Tibial nerve (tissue), 4 donors: ENCODE data around the gene FRAS1. TPM values are rescaled to one million over a fixed set of nuclear protein-coding genes. Genes with fewer than 3 reads are reported as not detected.

Experiments
- DNase-seq, 2 donors: peaks; one replicate each; pipeline ENCODE4 v3.0.0-alpha.2; 2019; ENCODE audit warnings: low spot score in 2 of 2
- H3K27ac ChIP-seq, 4 donors: fragments of 200-600 bp; sonication (generic) in 3 of 4; one replicate each; pipeline ENCODE4 v1.5.1; 2017 to 2019; ENCODE audit warnings: mild to moderate bottlenecking in 1 of 4
- H3K27me3 ChIP-seq, 2 donors: fragments of 200-600 bp; sonication (generic) in 1 of 2; one replicate each; pipeline versions ENCODE4 v1.5.1 to v1.6.0; 2017 to 2019
- H3K36me3 ChIP-seq, 3 donors: fragments of 200-600 bp; sonication (generic); one replicate each; pipeline ENCODE4 v1.5.1; 2018 to 2019
- H3K4me1 ChIP-seq, 4 donors: fragments of 200-600 bp; sonication (generic) in 3 of 4; one replicate each; pipeline ENCODE4 v1.5.1; 2017 to 2019
- H3K4me3 ChIP-seq, 4 donors: fragments of 200-600 bp; sonication (generic) in 3 of 4; one replicate each; pipeline ENCODE4 v1.5.1; 2017 to 2019; ENCODE audit warnings: mild to moderate bottlenecking in 1 of 4, moderate library complexity in 1 of 4
- H3K9me3 ChIP-seq, 4 donors: fragments of 200-600 bp; sonication (generic) in 3 of 4; one replicate each; pipeline ENCODE4 v1.5.1; 2017 to 2019
- CTCF ChIP-seq, 5 experiments: fragments of 200-600 bp in 3 of 5; fragments of 450-650 bp in 2 of 5; sonication (generic) in 3 of 5; IDR thresholded peaks; one replicate each; pipeline ENCODE4 v1.5.1; 2016 to 2019; ENCODE audit warnings: antibody characterized with exemption in 5 of 5, mild to moderate bottlenecking in 3 of 5, moderate library complexity in 2 of 5
- EP300 ChIP-seq, 2 donors: sonication (generic); formaldehyde crosslinking; IDR thresholded peaks; one replicate each; pipeline ENCODE4 v1.6.1; 2017; ENCODE audit warnings: antibody characterized with exemption in 2 of 2, mild to moderate bottlenecking in 1 of 2
- POLR2A ChIP-seq, 2 donors: fragments of 450-650 bp; IDR thresholded peaks; one replicate each; pipeline ENCODE4 v1.6.1; 2017; ENCODE audit warnings: antibody characterized with exemption in 2 of 2, mild to moderate bottlenecking in 2 of 2, moderate library complexity in 2 of 2
- WGBS, 2 donors: methylation state at CpG; one replicate each; pipeline ENCODE4 v1.1.5; 2018; 5-methylcytosine and 5-hydroxymethylcytosine counted together
- total RNA-seq, 4 donors: library from RNA; depleted of rRNA; stranded (reverse); fragments of >200 nt; gene quantifications; one replicate each; pipeline ENCODE4 v1.1.0, GENCODE V29; 2016

The FRAS1 gene
- total RNA-seq, 4 donors from 2014 or later = 3.9 to 6.6 (median 5.1) TPM

GRCh38 chr4:78129383-78130108 is 72.4 kb downstream of the FRAS1 start:
- Histone ChIP-seq H3K36me3 (no peaks in the 10 kb centered on the region), H3K4me1 (peaks cover 0 to 5% (median 0%) of the 10 kb centered on the region in 4 donors), H3K27ac (no peak overlapping the region), H3K27me3 (no peaks in the 10 kb centered on the region), H3K9me3 (no peaks in the 10 kb centered on the region), H3K4me3 (no peak overlapping the region)
- TF ChIP-seq EP300 (IDR thresholded peaks at IDR 0.05) = no peak
- no peak for TF ChIP-seq POLR2A (IDR thresholded peaks at IDR 0.05)
- TF ChIP-seq CTCF (IDR thresholded peaks at IDR 0.05) = no peak
- WGBS, 2 donors = 80 to 92% methylated on average over 1 of the region's 1 CpG
- no peak for DNase-seq

GRCh38 chr4:78131403-78131802 is 74.3 kb downstream of the FRAS1 start:
- no peaks in the 10 kb centered on the region for H3K36me3 ChIP-seq
- H3K4me1 ChIP-seq = peaks cover 0 to 5% (median 0%) of the 10 kb centered on the region in 4 donors
- no peak for TF ChIP-seq POLR2A (IDR thresholded peaks at IDR 0.05)
- TF ChIP-seq EP300 (IDR thresholded peaks at IDR 0.05) = no peak
- TF ChIP-seq CTCF (IDR thresholded peaks at IDR 0.05) = no peak
- WGBS, 2 donors = 26 to 38% methylated on average over 3 of the region's 3 CpGs
- H3K9me3 ChIP-seq = no peaks in the 10 kb centered on the region
- no peak overlapping the region for H3K4me3 ChIP-seq
- no peaks in the 10 kb centered on the region for H3K27me3 ChIP-seq
- DNase-seq = no peak
- no peak overlapping the region for H3K27ac ChIP-seq

- Histone ChIP-seq H3K9me3 (no peaks in the 10 kb centered on the region), H3K27me3 (no peaks in the 10 kb centered on the region), H3K4me3 (no peak overlapping the region), H3K4me1 (peaks cover 0 to 4% (median 0%) of the 10 kb centered on the region in 4 donors), H3K36me3 (no peaks in the 10 kb centered on the region), H3K27ac (no peak overlapping the region)
- TF ChIP-seq CTCF (IDR thresholded peaks at IDR 0.05) = no peak
- TF ChIP-seq EP300 (IDR thresholded peaks at IDR 0.05) = no peak
- TF ChIP-seq POLR2A (IDR thresholded peaks at IDR 0.05) = no peak
- no peak for DNase-seq
- 70 to 79% methylated on average over 8 of the region's 8 CpGs for WGBS, 2 donors
Observed at GRCh38 chr4:78136109-78137081, 79.3 kb downstream of the FRAS1 start.

- Histone ChIP-seq H3K27ac (no peak overlapping the region), H3K4me1 (no peaks in the 10 kb centered on the region), H3K36me3 (no peaks in the 10 kb centered on the region), H3K9me3 (no peaks in the 10 kb centered on the region), H3K27me3 (no peaks in the 10 kb centered on the region), H3K4me3 (no peak overlapping the region)
- WGBS, 2 donors = 86 to 100% methylated on average over 1 of the region's 1 CpG
- TF ChIP-seq POLR2A (IDR thresholded peaks at IDR 0.05) (no peak), CTCF (IDR thresholded peaks at IDR 0.05) (no peak), EP300 (IDR thresholded peaks at IDR 0.05) (no peak)
- DNase-seq = no peak
Observed at GRCh38 chr4:78137532-78137931, 80.4 kb downstream of the FRAS1 start.

- DNase-seq = no peak
- 95 to 97% methylated on average over 3 of the region's 3 CpGs for WGBS, 2 donors
- H3K27me3 ChIP-seq = no peaks in the 10 kb centered on the region
Observed at GRCh38 chr4:78138252-78138651, 81.1 kb downstream of the FRAS1 start.

More at GRCh38 chr4:78138252-78138651, 81.1 kb downstream of the FRAS1 start:
- TF ChIP-seq EP300 (IDR thresholded peaks at IDR 0.05) = no peak
- TF ChIP-seq CTCF (IDR thresholded peaks at IDR 0.05) = no peak
- TF ChIP-seq POLR2A (IDR thresholded peaks at IDR 0.05) = no peak
- Histone ChIP-seq H3K9me3 (no peaks in the 10 kb centered on the region), H3K4me1 (no peaks in the 10 kb centered on the region), H3K4me3 (no peak overlapping the region), H3K27ac (no peak overlapping the region), H3K36me3 (no peaks in the 10 kb centered on the region)
